Keratinocyte (primary cell): ENCODE results near the gene LCA5. TPM values are rescaled to one million over a fixed set of nuclear protein-coding genes. Genes with fewer than 3 reads are reported as not detected.

Experiments used
- DNase-seq: peaks from one replicate; pipeline ENCODE4 v3.0.0-alpha.2; 2011; ENCODE audit warnings: low read depth, missing footprints, low spot score
- FAIRE-seq: peaks from 2 replicates; lab custom pipeline; 2011; peaks lifted over from hg19 to GRCh38; lab: Jason Lieb, UNC
- H2AFZ ChIP-seq: 2 replicates; pipeline ENCODE4 v1.6.0; 2012; ENCODE audit warnings: low read length, control low read depth, inconsistent platforms; ENCODE audit not compliant: control insufficient read depth
- H3K27ac ChIP-seq: 2 replicates; pipeline ENCODE4 v1.5.1; 2011; ENCODE audit warnings: low read length; ENCODE audit not compliant: control insufficient read depth, insufficient read depth
- H3K27me3 ChIP-seq: 3 replicates; pipeline ENCODE4 v1.6.0; 2011; ENCODE audit warnings: low read length; ENCODE audit not compliant: control insufficient read depth, insufficient read depth; ENCODE audit errors: extremely low read depth
- H3K36me3 ChIP-seq, 2 experiments: 2 replicates in 1 of 2; 3 replicates in 1 of 2; pipeline ENCODE4 v1.5.1; 2011; ENCODE audit warnings: low read length in 2 of 2, mild to moderate bottlenecking in 1 of 2; ENCODE audit not compliant: control insufficient read depth in 2 of 2, insufficient read depth in 2 of 2; ENCODE audit errors: extremely low read depth in 1 of 2
- H3K4me1 ChIP-seq: 3 replicates; pipeline ENCODE4 v1.5.1; 2011; ENCODE audit warnings: low read length; ENCODE audit not compliant: control insufficient read depth, insufficient read depth; ENCODE audit errors: extremely low read depth
- H3K4me2 ChIP-seq: 3 replicates; pipeline ENCODE4 v1.6.0; 2011; ENCODE audit warnings: low read depth, low read length; ENCODE audit not compliant: control insufficient read depth, insufficient read depth; ENCODE audit errors: extremely low read depth
- H3K4me3 ChIP-seq, 3 experiments: fragments of 200-600 bp in 1 of 3; sonication (generic) in 1 of 3; 2 replicates in 2 of 3; 3 replicates in 1 of 3; pipeline ENCODE4 v1.5.1; 2011 to 2016; ENCODE audit warnings: low read length in 3 of 3, mild to moderate bottlenecking in 3 of 3, control low read depth in 2 of 3, inconsistent platforms in 1 of 3, low read depth in 1 of 3, mixed read lengths in 1 of 3, mixed run types in 1 of 3, moderate library complexity in 1 of 3; ENCODE audit not compliant: control insufficient read depth in 2 of 3, insufficient read depth in 2 of 3; ENCODE audit errors: extremely low read depth in 1 of 3
- H3K79me2 ChIP-seq: 2 replicates; pipeline ENCODE4 v1.6.0; 2012; ENCODE audit warnings: low read length; ENCODE audit not compliant: control insufficient read depth, insufficient read depth
- H3K9ac ChIP-seq: 3 replicates; pipeline ENCODE4 v1.6.0; 2011; ENCODE audit warnings: low read length; ENCODE audit not compliant: control insufficient read depth, insufficient read depth; ENCODE audit errors: extremely low read depth
- H3K9me1 ChIP-seq: 3 replicates; pipeline ENCODE4 v1.6.0; 2011; ENCODE audit warnings: low read length; ENCODE audit not compliant: control insufficient read depth, insufficient read depth; ENCODE audit errors: extremely low read depth
- H3K9me3 ChIP-seq: 2 replicates; pipeline ENCODE4 v1.5.1; 2012; ENCODE audit warnings: low read depth, low read length; ENCODE audit not compliant: control insufficient read depth
- H4K20me1 ChIP-seq: 3 replicates; pipeline ENCODE4 v1.6.0; 2011; ENCODE audit warnings: low read length; ENCODE audit not compliant: control insufficient read depth, insufficient read depth; ENCODE audit errors: extremely low read depth
- EZH2 ChIP-seq: IDR thresholded peaks from one replicate; pipeline ENCODE4 v1.6.1; 2012; ENCODE audit warnings: inconsistent platforms, mild to moderate bottlenecking, low read length, moderate library complexity
- dilution Hi-C: fragments of 300-500 bp; cut with MboI; formaldehyde crosslinking; loops from one replicate; pipeline ENCODE4 v1.7.0; 2020; ENCODE audit warnings: low sequenced_read_pairs; ENCODE audit not compliant: extremely low pct_ligation_motif_present
- polyA plus RNA-seq, 5 experiments: library from polyadenylated mRNA; depleted of rRNA in 3 of 5; stranded (reverse) in 3 of 5; stranded (forward) in 1 of 5; unstranded in 1 of 5; fragments of >200 nt; gene quantifications; 1 replicate in 1 of 5; 2 replicates in 3 of 5; 3 replicates in 1 of 5; pipeline versions ENCODE4 v1.2.1 to v1.2.3, GENCODE V29; 2011 to 2012; ENCODE audit warnings: missing spikeins in 2 of 5, low read depth in 1 of 5, low replicate concordance in 1 of 5
- TF ChIP-seq, protein P1 (sequence below), 3 experiments: IDR thresholded peaks in 1 of 3; conservative IDR thresholded peaks in 1 of 3; optimal IDR thresholded peaks in 1 of 3; 2 replicates in 2 of 3; 3 replicates in 1 of 3; pipeline versions ENCODE3 to v1.5.1; 2011; ENCODE audit warnings: low read length in 3 of 3, mild to moderate bottlenecking in 3 of 3, moderate library complexity in 2 of 3, control low read depth in 1 of 3, inconsistent platforms in 1 of 3; ENCODE audit not compliant: insufficient read depth in 2 of 3; ENCODE audit errors: extremely low read depth in 1 of 3

Gene LCA5
- polyA plus RNA-seq, 1 donor (not counting 4 experiments of a cell fraction or from before 2014, with no cell fraction given) = 1.6 TPM

DNA sequence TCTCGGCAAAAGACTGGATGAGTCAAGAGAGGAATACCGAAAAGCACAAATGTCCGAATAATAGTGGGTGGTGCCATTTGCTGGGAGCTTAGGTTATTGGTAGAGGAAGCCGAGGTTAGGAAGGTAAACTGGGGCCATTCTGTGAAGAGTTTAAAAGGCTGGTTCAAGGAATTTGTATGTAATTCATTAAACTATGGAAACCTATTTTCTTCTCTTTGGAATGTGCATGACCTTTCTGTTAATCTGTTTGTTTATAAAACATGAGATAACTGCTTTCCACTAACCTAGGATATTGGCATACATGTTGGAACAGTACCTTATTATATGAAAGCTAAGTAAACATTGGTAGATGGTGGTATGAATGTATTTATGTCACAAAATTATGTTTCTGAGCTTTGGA, 71.8 kb downstream of the LCA5 start:
- no peak overlapping the region for H3K4me2 ChIP-seq
- no peaks in the 10 kb centered on the region for H4K20me1 ChIP-seq
- peaks cover 8% of the 10 kb centered on the region for H3K4me1 ChIP-seq
- no peak for FAIRE-seq
- DNase-seq = no peak
- H3K9me3 ChIP-seq = no peaks in the 10 kb centered on the region
- H3K79me2 ChIP-seq = no peaks in the 10 kb centered on the region
- no peak overlapping the region for H2AFZ ChIP-seq
- no peak overlapping the region for H3K4me3 ChIP-seq
- H3K9ac ChIP-seq = no peak overlapping the region
- H3K36me3 ChIP-seq = no peaks in the 10 kb centered on the region
- dilution Hi-C loops = no loop called here
- no peaks in the 10 kb centered on the region for H3K9me1 ChIP-seq
- no peak overlapping the region for H3K27ac ChIP-seq
- H3K27me3 ChIP-seq = no peaks in the 10 kb centered on the region
- TF ChIP-seq, protein P1, sequence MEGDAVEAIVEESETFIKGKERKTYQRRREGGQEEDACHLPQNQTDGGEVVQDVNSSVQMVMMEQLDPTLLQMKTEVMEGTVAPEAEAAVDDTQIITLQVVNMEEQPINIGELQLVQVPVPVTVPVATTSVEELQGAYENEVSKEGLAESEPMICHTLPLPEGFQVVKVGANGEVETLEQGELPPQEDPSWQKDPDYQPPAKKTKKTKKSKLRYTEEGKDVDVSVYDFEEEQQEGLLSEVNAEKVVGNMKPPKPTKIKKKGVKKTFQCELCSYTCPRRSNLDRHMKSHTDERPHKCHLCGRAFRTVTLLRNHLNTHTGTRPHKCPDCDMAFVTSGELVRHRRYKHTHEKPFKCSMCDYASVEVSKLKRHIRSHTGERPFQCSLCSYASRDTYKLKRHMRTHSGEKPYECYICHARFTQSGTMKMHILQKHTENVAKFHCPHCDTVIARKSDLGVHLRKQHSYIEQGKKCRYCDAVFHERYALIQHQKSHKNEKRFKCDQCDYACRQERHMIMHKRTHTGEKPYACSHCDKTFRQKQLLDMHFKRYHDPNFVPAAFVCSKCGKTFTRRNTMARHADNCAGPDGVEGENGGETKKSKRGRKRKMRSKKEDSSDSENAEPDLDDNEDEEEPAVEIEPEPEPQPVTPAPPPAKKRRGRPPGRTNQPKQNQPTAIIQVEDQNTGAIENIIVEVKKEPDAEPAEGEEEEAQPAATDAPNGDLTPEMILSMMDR (optimal IDR thresholded peaks at IDR 0.05 in 1 of 3, IDR thresholded peaks at IDR 0.05 in 1 of 3, conservative IDR thresholded peaks at IDR 0.05 in 1 of 3; ENCODE audit: extremely low read depth in 1 of 3, insufficient read depth in 2 of 3, low read length in 3 of 3) = no peak
- no peak for TF ChIP-seq EZH2

DNA sequence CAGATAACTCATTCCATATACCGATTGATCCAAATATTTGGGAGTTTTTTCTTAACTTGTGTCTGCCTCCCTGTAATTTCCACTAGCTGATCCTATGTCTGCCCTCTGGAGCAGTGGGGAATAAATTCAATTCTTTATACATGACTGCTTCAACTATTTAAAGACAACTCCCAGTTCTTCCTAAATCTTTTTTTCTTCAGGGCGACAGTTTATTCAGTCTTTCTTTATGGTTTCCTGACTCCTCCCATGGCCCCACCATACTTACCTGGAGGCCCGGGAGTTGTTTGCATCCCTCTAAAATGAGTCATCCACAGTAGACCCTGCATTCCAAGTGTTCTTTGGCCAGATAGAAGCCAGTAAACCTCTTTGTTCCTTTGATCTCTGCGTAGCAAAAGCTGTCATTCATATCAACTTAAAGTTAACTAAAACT, 73.6 kb downstream of the LCA5 start:
- Histone ChIP-seq H3K27me3 (no peaks in the 10 kb centered on the region), H3K36me3 (no peaks in the 10 kb centered on the region), H2AFZ (peak overlapping the region; percentile 62), H3K4me1 (peaks cover 8% of the 10 kb centered on the region), H3K9ac (no peak overlapping the region), H3K9me3 (no peaks in the 10 kb centered on the region), H4K20me1 (no peaks in the 10 kb centered on the region), H3K79me2 (no peaks in the 10 kb centered on the region), H3K27ac (no peak overlapping the region), H3K4me2 (peak overlapping the region; percentile 59), H3K9me1 (no peaks in the 10 kb centered on the region), H3K4me3 (no peak overlapping the region)
- DNase-seq (peak; percentile 42), FAIRE-seq (peak; percentile 58)
- no peak for TF ChIP-seq EZH2
- TF ChIP-seq, protein P1 (optimal IDR thresholded peaks at IDR 0.05 in 1 of 3, IDR thresholded peaks at IDR 0.05 in 1 of 3, conservative IDR thresholded peaks at IDR 0.05 in 1 of 3; ENCODE audit: extremely low read depth in 1 of 3, insufficient read depth in 2 of 3, low read length in 3 of 3) = no peak
- dilution Hi-C loops = no loop called here
